ENCODE measurements around the gene KIF1A.
"Not testable (repeated sequence)": the region's sequence is repeated elsewhere in the genome, so short reads cannot be mapped to it uniquely, and the experiment has no call there.

Gene KIF1A

GRCh38 chr2:240698852-240699561 is 121.0 kb downstream of the KIF1A start:
- not testable (repeated sequence) for DNase-seq

GRCh38 chr2:240696469-240696868 is 123.5 kb downstream of the KIF1A start:
- not testable (repeated sequence) for DNase-seq

- DNase-seq = not testable (repeated sequence)
Observed at GRCh38 chr2:240695593-240695992, 124.4 kb downstream of the KIF1A start.

GRCh38 chr2:240694304-240694703 is 125.7 kb downstream of the KIF1A start:
- not testable (repeated sequence) for DNase-seq

GRCh38 chr2:240692583-240693561 is 127.1 kb downstream of the KIF1A start:
- DNase-seq = not testable (repeated sequence)

GRCh38 chr2:240691631-240692420 is 128.2 kb downstream of the KIF1A start, which contains the start of gene AQP12A:
Gene AQP12A (plus strand): TSS chr2:240691866. CDS start chr2:240691914, 48 bp downstream.
- not testable (repeated sequence) for DNase-seq

- not testable (repeated sequence) for DNase-seq
Observed at GRCh38 chr2:240691075-240691427, 129.0 kb downstream of the KIF1A start.

- peak; percentile 38 for DNase-seq
Observed at GRCh38 chr2:240690421-240691074, 129.5 kb downstream of the KIF1A start.

GRCh38 chr2:240689975-240690374 is 130.0 kb downstream of the KIF1A start:
- DNase-seq = no peak

GRCh38 chr2:240688553-240688919 is 131.5 kb downstream of the KIF1A start:
- DNase-seq = no peak

- no peak for DNase-seq
Observed at GRCh38 chr2:240687741-240688552, 132.1 kb downstream of the KIF1A start.

GRCh38 chr2:240687045-240687740 is 132.8 kb downstream of the KIF1A start:
- DNase-seq = no peak

- DNase-seq = no peak
Observed at GRCh38 chr2:240686460-240686859, 133.6 kb downstream of the KIF1A start.

GRCh38 chr2:240685771-240686371 is 134.1 kb downstream of the KIF1A start:
- DNase-seq = no peak

GRCh38 chr2:240683980-240684728 is 135.9 kb downstream of the KIF1A start:
- DNase-seq = not testable (repeated sequence)

- not testable (repeated sequence) for DNase-seq
Observed at GRCh38 chr2:240683329-240683979, 136.6 kb downstream of the KIF1A start.

- not testable (repeated sequence) for DNase-seq
Observed at GRCh38 chr2:240682431-240683224, 137.4 kb downstream of the KIF1A start, which contains the start of gene AQP12B. Gene AQP12B (minus strand): TSS chr2:240682885. CDS start chr2:240682837, 48 bp downstream.

- DNase-seq = not testable (repeated sequence)
Observed at GRCh38 chr2:240680185-240680584, 139.8 kb downstream of the KIF1A start.
